GM04503 (cell line): Measurements from ENCODE around the gene BFSP2.

Experiments used
- DNase-seq: peaks from one replicate; pipeline ENCODE4 v3.0.0-alpha.2; 2012; ENCODE audit warnings: low read depth

Gene BFSP2, protein sequence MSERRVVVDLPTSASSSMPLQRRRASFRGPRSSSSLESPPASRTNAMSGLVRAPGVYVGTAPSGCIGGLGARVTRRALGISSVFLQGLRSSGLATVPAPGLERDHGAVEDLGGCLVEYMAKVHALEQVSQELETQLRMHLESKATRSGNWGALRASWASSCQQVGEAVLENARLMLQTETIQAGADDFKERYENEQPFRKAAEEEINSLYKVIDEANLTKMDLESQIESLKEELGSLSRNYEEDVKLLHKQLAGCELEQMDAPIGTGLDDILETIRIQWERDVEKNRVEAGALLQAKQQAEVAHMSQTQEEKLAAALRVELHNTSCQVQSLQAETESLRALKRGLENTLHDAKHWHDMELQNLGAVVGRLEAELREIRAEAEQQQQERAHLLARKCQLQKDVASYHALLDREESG

DNA sequence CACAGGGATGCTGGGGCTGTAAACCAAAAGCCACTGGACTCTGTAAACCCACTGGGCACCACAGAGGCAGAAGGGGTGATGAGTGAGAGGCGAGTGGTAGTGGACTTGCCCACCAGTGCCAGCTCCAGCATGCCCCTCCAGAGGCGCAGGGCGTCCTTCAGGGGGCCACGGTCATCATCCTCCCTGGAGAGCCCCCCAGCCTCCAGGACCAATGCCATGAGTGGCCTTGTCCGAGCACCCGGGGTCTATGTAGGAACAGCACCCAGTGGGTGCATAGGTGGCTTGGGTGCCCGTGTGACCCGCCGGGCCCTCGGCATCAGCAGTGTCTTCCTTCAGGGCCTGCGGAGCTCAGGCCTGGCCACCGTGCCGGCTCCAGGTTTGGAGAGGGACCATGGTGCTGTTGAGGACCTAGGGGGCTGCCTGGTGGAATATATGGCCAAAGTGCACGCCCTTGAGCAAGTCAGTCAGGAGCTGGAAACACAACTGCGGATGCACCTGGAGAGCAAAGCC lies at the start of gene BFSP2:
TSS of gene BFSP2 (plus strand) at position 51 of the 510 bp plus-strand sequence. CDS start at position 79, 28 bp downstream.
- DNase-seq, result no peak

- no peak for DNase-seq
Observed at GRCh38 chr3:133354721-133355120, 45.1 kb upstream of the BFSP2 start.

DNA sequence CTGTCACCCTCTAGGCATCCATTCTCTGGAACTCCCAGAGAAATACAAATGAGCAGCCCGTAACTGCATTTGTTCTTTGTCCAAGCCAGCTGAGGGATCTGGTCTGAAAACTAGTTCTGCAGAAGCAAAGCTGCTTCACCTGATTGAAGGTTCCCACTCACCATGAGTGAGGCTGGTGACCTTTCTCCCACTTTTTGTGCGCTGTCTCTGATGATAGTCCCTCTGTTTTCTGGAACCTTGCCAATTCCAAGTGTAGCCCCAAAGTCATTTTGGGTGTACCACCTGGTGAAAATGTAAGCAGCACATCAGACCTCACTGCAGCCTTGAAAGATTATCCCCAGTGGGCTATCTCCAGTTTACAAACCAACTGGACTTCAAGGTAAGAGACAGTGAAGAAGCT lies 39.4 kb upstream of the BFSP2 start:
- DNase-seq, result no peak

DNA sequence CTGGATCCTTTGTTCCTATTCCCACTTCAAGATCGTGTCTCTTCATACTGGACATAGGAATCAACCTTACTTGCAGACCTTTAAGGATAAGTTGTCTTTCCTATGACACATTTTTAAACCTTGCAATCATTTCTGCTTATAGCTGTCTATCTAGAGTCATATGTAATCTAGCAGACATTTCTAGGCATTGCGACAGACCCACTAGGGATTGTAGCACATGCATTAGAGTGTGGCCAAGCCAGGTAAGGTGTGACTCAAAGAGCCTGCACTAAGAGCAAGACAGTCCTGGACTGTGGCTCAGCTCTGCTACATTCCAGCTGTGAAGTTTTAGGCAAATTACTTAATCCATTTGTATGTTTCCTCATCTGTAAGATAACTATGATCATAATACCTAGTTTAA lies 38.8 kb upstream of the BFSP2 start:
- no peak for DNase-seq

- DNase-seq, result no peak
Observed at GRCh38 chr3:133361435-133361834, 38.4 kb upstream of the BFSP2 start.

DNA sequence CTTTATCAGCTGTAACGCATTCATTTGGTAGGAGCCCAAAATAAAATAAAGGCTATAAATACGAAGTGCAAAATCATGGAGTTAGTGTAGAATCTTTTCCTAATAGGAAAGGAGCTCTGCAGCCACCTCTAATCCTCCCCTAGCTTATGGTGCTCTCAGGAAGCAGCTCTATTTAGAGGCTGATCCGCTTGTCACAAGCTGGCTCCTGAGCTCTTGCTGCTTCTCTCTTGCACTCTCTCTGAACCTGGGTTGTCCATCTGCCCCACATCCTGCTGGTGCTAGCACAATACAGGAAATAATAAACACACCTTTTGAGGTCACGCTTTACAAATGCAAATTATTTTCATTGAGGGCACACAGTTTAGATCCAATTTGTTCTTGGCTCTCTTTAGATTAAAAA lies 37.3 kb upstream of the BFSP2 start:
- DNase-seq, result no peak

- no peak for DNase-seq
Observed at GRCh38 chr3:133364704-133365103, 35.2 kb upstream of the BFSP2 start.

- DNase-seq, result no peak
Observed at GRCh38 chr3:133366921-133367320, 32.9 kb upstream of the BFSP2 start.

- DNase-seq, result no peak
Observed at GRCh38 chr3:133367403-133367802, 32.5 kb upstream of the BFSP2 start.

GRCh38 chr3:133367956-133368355 lies 31.9 kb upstream of the BFSP2 start:
- DNase-seq, result no peak

GRCh38 chr3:133368371-133369067 lies 31.3 kb upstream of the BFSP2 start:
- DNase-seq, result no peak

DNA sequence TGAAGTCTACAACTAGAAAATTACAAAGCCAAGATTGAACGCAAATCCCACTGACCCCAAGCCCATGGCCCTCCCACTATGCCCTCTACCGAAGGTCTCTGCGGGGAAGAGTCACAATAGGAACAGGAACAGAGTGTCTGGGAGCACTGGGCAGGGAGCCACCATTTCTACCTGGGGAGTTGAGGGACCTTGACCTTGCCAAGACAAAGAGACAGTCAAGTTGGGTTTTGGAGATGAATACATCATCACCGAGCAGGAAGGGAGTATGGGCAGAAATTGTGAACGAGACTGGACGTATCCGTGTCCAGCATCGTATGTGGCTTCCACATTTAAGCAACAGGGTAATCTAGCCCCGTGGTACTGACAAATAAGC lies 30.8 kb upstream of the BFSP2 start:
- DNase-seq, result no peak

GRCh38 chr3:133371181-133371580 lies 28.7 kb upstream of the BFSP2 start:
- no peak for DNase-seq

GRCh38 chr3:133371676-133372075 lies 28.2 kb upstream of the BFSP2 start:
- DNase-seq, result no peak

- DNase-seq, result no peak
Observed at GRCh38 chr3:133374708-133375402, 25.0 kb upstream of the BFSP2 start.

DNA sequence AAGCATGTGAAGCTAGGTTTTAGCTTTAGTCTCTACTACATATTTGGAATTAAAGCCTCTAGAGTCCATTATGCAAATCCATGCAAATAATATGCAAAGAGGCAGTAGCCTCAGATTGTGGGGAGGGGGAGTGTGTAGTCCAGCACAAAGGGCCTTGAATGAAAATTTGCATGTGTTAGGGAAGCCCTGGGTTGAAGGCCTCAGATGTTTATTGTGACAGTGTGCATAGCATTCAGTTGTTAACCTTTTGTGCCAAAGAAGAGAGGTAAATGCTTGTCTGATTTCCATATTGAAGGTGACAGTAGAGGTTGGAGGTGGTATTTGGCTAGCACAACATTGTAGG lies 24.5 kb upstream of the BFSP2 start:
- DNase-seq, result no peak

DNA sequence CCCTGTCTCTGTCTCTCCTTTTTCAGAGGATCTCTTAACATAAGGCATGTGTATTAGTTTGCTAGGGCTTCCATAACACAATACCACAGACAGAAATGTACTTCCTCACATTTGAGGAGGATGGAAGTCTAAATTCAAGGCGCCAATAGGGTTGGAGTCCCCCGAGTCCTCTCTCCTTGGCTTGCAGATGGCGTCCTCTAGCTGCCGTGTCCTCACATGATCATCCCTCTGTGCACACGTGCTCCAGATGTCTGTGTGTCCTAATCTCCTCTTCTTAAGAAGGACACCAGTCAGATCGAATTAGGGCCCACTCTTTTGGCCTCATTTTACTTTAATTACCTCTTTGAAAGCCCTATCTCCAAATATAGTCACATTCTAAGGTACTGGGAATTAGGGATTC lies 23.0 kb upstream of the BFSP2 start:
- DNase-seq, result no peak

- peak; percentile 3 for DNase-seq
Observed at GRCh38 chr3:133377396-133377795, 22.5 kb upstream of the BFSP2 start.

DNA sequence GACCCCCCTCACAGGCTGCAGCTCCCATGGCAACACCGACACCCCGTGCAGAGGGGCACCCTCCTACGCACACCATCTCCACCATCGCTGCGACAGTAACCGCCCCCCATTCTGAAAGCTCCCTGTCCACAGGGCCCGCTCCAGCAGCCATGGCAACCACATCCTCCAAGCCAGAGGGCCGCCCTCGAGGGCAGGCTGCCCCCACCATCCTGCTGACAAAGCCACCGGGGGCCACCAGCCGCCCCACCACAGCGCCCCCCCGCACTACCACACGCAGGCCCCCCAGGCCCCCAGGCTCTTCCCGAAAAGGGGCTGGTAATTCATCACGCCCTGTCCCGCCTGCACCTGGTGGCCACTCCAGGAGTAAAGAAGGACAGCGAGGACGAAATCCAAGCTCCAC lies 19.9 kb upstream of the BFSP2 start:
- DNase-seq, result no peak

DNA sequence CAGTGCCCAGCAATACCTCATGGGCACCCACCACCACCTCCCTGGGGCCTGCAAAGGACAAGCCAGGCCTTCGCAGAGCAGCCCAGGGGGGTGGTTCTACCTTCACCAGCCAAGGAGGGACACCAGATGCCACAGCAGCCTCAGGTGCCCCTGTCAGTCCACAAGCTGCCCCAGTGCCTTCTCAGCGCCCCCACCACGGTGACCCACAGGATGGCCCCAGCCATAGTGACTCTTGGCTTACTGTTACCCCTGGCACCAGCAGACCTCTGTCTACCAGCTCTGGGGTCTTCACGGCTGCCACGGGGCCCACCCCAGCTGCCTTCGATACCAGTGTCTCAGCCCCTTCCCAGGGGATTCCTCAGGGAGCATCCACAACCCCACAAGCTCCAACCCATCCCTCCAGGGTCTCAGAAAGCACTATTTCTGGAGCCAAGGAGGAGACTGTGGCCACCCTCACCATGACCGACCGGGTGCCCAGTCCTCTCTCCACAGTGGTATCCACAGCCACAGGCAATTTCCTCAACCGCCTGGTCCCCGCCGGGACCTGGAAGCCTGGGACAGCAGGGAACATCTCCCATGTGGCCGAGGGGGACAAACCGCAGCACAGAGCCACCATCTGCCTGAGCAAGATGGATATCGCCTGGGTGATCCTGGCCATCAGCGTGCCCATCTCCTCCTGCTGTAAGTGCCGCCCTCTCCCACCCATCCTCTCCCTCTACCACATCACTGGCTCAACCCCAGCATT lies 19.2 kb upstream of the BFSP2 start:
- DNase-seq, result no peak

- no peak for DNase-seq
Observed at GRCh38 chr3:133381346-133382109, 18.3 kb upstream of the BFSP2 start.
